Gastrocnemius medialis (tissue), 4 donors: Measurements from ENCODE around the gene CARD14.

Experiments used
- POLR2A ChIP-seq, 2 donors: fragments of 450-650 bp; IDR thresholded peaks; one replicate each; pipeline ENCODE4 v1.6.1; 2017; ENCODE audit warnings: antibody characterized with exemption in 2 of 2, mild to moderate bottlenecking in 2 of 2, moderate library complexity in 2 of 2
- TF ChIP-seq, protein P1 (sequence below), 5 experiments: fragments of 450-650 bp in 3 of 5; fragments of 200-600 bp in 2 of 5; sonication (generic) in 2 of 5; IDR thresholded peaks in 4 of 5; conservative IDR thresholded peaks in 1 of 5; 1 replicate in 4 of 5; 2 replicates in 1 of 5; pipeline ENCODE4 v1.5.1; 2016 to 2019; ENCODE audit warnings: antibody characterized with exemption in 5 of 5, mild to moderate bottlenecking in 3 of 5, moderate library complexity in 3 of 5

DNA sequence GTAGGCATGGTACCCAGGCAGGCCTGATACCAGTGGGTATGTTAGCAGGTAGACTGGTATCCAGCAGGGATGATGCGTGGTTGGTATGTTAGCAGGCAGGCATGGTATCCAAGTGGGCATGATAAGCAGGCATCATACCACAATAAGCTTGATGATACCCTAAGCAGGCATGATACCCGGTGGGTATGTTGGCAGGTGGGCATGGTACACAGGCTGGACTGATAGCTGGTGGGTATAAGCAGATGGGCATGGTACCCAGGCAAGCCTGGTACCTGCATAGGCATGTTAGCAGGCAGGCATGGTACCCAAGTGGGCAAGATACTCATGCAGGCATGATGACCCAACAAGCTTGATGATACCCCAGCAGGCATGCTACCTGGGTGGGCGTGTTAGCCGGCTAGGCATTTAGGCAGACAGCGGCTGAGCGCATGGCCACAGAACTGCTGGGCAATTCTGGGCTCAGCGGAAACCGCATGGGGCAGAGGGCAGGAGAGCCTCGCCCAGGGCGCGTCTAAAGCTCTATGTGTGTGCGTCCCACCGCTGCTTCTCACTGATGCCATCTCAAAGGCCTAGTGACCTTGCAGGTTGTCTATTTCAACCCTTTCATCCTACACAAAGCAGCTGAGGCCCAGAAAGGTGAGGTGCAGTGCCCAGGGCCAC, 48.0 kb downstream of the CARD14 start:
- no peak for TF ChIP-seq POLR2A (IDR thresholded peaks at IDR 0.05)
- TF ChIP-seq, protein P1, sequence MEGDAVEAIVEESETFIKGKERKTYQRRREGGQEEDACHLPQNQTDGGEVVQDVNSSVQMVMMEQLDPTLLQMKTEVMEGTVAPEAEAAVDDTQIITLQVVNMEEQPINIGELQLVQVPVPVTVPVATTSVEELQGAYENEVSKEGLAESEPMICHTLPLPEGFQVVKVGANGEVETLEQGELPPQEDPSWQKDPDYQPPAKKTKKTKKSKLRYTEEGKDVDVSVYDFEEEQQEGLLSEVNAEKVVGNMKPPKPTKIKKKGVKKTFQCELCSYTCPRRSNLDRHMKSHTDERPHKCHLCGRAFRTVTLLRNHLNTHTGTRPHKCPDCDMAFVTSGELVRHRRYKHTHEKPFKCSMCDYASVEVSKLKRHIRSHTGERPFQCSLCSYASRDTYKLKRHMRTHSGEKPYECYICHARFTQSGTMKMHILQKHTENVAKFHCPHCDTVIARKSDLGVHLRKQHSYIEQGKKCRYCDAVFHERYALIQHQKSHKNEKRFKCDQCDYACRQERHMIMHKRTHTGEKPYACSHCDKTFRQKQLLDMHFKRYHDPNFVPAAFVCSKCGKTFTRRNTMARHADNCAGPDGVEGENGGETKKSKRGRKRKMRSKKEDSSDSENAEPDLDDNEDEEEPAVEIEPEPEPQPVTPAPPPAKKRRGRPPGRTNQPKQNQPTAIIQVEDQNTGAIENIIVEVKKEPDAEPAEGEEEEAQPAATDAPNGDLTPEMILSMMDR (IDR thresholded peaks at IDR 0.05 in 4 of 5, conservative IDR thresholded peaks at IDR 0.05 in 1 of 5), result no peak
